B cell (primary cell): ENCODE data around the gene TRIM9. TPM values are rescaled to one million over a fixed set of nuclear protein-coding genes. Genes with fewer than 3 reads are reported as not detected.

Source experiments
- ATAC-seq: fragments of 200-7000 bp; cut with Tn5 transposase; one replicate; pipeline ENCODE4 v1.10.0; 2021; ENCODE audit warnings: low read depth, mild to moderate bottlenecking, moderate number of reproducible peaks, moderate library complexity
- CTCF ChIA-PET: fragments of 350-600 bp; sonication (Branson Sonifier 250); formaldehyde crosslinking; loops from one replicate; lab custom pipeline; 2021; ENCODE audit warnings: antibody characterized with exemption, inconsistent platforms; lab: Charles Lee
- POLR2A ChIA-PET: fragments of 350-600 bp; sonication (Branson Sonifier 250); formaldehyde crosslinking; loops from one replicate; lab custom pipeline; 2021; ENCODE audit warnings: antibody characterized with exemption; lab: Charles Lee
- DNase-seq: peaks from one replicate; pipeline ENCODE4 v3.0.0; 2013
- H2AFZ ChIP-seq: 2 replicates; pipeline ENCODE4 v1.6.1; 2012; ENCODE audit warnings: mild to moderate bottlenecking, low read depth, low read length; ENCODE audit not compliant: insufficient read depth, poor library complexity, severe bottlenecking
- H3K27ac ChIP-seq, 2 donors: 1 replicate in 1 of 2; 2 replicates in 1 of 2; pipeline ENCODE4 v1.5.1; 2012 to 2013; ENCODE audit warnings: low read length in 2 of 2, mild to moderate bottlenecking in 2 of 2, moderate library complexity in 1 of 2
- H3K27me3 ChIP-seq, 4 experiments: fragments of 200-600 bp in 1 of 4; sonication (generic) in 1 of 4; replicated peaks in 1 of 4; 1 replicate in 2 of 4; 2 replicates in 2 of 4; pipeline versions ENCODE4 v1.6.1 to v1.7.0; 2013 to 2016; ENCODE audit warnings: low read length in 3 of 4, mild to moderate bottlenecking in 2 of 4, mixed read lengths in 1 of 4, moderate library complexity in 1 of 4; ENCODE audit not compliant: insufficient read depth in 4 of 4, control insufficient read depth in 3 of 4; ENCODE audit errors: control extremely low read depth in 1 of 4
- H3K36me3 ChIP-seq, 2 experiments: replicated peaks in 1 of 2; 1 replicate in 1 of 2; 2 replicates in 1 of 2; pipeline versions ENCODE4 v1.6.1 to v1.7.1; 2013; ENCODE audit warnings: low read length in 1 of 2; ENCODE audit not compliant: insufficient read depth in 2 of 2, control insufficient read depth in 1 of 2; ENCODE audit errors: control extremely low read depth in 1 of 2, extremely low read depth in 1 of 2
- H3K4me1 ChIP-seq, 2 donors: fragments of 200-600 bp in 1 of 2; sonication (generic) in 1 of 2; 1 replicate in 1 of 2; 2 replicates in 1 of 2; pipeline versions ENCODE4 v1.5.1 to v1.6.1; 2013 to 2017; ENCODE audit warnings: low read length in 2 of 2; ENCODE audit not compliant: control insufficient read depth in 2 of 2, insufficient read depth in 2 of 2
- H3K4me2 ChIP-seq: replicated peaks from 2 replicates; pipeline ENCODE3; 2012; ENCODE audit warnings: mild to moderate bottlenecking, low read depth, low read length; ENCODE audit not compliant: poor library complexity, severe bottlenecking
- H3K4me3 ChIP-seq, 5 experiments: fragments of 200-600 bp in 1 of 5; sonication (generic) in 1 of 5; 1 replicate in 3 of 5; 2 replicates in 2 of 5; pipeline versions ENCODE4 v1.5.1 to v1.7.0; 2011 to 2016; ENCODE audit warnings: low read length in 4 of 5, mild to moderate bottlenecking in 4 of 5, low read depth in 2 of 5, control low read depth in 1 of 5, moderate library complexity in 1 of 5; ENCODE audit not compliant: insufficient read depth in 1 of 5; ENCODE audit errors: control extremely low read depth in 1 of 5, extremely low read depth in 1 of 5
- H3K79me2 ChIP-seq: fragments of 200-600 bp; sonication (generic); one replicate; pipeline ENCODE4 v1.6.0; 2016; ENCODE audit warnings: low read length; ENCODE audit not compliant: control insufficient read depth, insufficient read depth
- H3K9ac ChIP-seq: fragments of 200-600 bp; sonication (generic); 2 replicates; pipeline ENCODE4 v1.6.1; 2017; ENCODE audit warnings: mild to moderate bottlenecking, low read length, moderate library complexity
- H3K9me3 ChIP-seq, 3 donors: one replicate each; pipeline versions ENCODE4 v1.6.1 to v1.7.1; 2013; ENCODE audit warnings: low read length in 2 of 3; ENCODE audit not compliant: control insufficient read depth in 2 of 3, insufficient read depth in 1 of 3; ENCODE audit errors: control extremely low read depth in 1 of 3
- H4K20me1 ChIP-seq: 2 replicates; pipeline ENCODE4 v1.6.0; 2012; ENCODE audit warnings: mild to moderate bottlenecking, low read length; ENCODE audit not compliant: insufficient read depth, control insufficient read depth, poor library complexity, severe bottlenecking
- H3K27ac Mint-ChIP-seq: one replicate; pipeline ENCODE4 v1.8.0; 2021; ENCODE audit warnings: mixed read lengths
- H3K27me3 Mint-ChIP-seq: one replicate; pipeline ENCODE4 v1.8.0; 2021; ENCODE audit warnings: mixed read lengths
- H3K4me1 Mint-ChIP-seq: one replicate; pipeline ENCODE4 v1.8.0; 2021; ENCODE audit warnings: mixed read lengths
- H3K4me3 Mint-ChIP-seq: one replicate; pipeline ENCODE4 v1.8.0; 2021; ENCODE audit warnings: mixed read lengths
- H3K9me3 Mint-ChIP-seq: one replicate; pipeline ENCODE4 v1.8.0; 2022; ENCODE audit warnings: mixed read lengths; ENCODE audit not compliant: insufficient read depth
- EZH2 ChIP-seq: IDR thresholded peaks from 2 replicates; pipeline ENCODE4 v1.6.1; 2012; ENCODE audit warnings: borderline replicate concordance, low read depth, mild to moderate bottlenecking, moderate library complexity, low read length; ENCODE audit not compliant: insufficient read depth, poor library complexity, severe bottlenecking
- WGBS: methylation state at CpG from one replicate; pipeline ENCODE4 v1.1.5; 2013; ENCODE audit warnings: missing lambda C conversion rate; ENCODE audit not compliant: insufficient coverage; 5-methylcytosine and 5-hydroxymethylcytosine counted together
- intact Hi-C: fragments of 100-400 bp; cut with micrococcal nuclease; formaldehyde crosslinking; loops from one replicate; pipeline ENCODE4 v1.10.0; 2022
- polyA plus RNA-seq: library from polyadenylated mRNA; depleted of rRNA; stranded (reverse); fragments of >200 nt; gene quantifications from 2 replicates; pipeline ENCODE4 v1.2.3, GENCODE V29; 2012
- total RNA-seq, 2 donors: library from RNA; stranded (reverse); fragments of 120-200 nt in 1 of 2; gene quantifications; 1 replicate in 1 of 2; 2 replicates in 1 of 2; pipeline versions ENCODE4 v1.2.3 to v1.2.4, GENCODE V29; 2013 to 2022
- TF ChIP-seq, protein P1 (sequence below): fragments of 200-600 bp; IDR thresholded peaks from one replicate; pipeline ENCODE4 v1.8.0; 2022; ENCODE audit warnings: antibody characterized with exemption, mild to moderate bottlenecking

Gene TRIM9
- total and polyA plus RNA-seq, 2 donors (not counting 1 experiment from before 2014, with no cell fraction given): 0.24 to 0.32 TPM

DNA sequence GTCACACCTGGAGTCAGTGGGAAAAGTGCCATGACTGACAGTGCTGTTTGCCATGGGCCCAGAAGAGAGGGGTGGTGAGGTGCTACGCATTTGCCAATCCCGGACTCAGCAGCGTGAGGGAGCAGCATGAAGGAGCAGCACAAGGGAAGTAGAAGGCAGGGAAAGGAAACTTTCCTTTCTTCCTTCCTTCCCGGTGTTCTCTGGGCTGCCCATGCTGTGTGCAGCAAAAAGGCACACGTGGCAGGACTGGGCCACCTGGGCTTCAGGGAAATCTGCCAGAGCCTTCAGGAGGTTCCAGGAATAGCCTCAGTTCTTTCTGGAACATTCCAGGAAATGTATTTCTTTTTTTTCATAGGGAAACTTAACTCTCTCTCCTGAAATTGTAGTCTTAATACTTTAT is 23.0 kb downstream of the TRIM9 start:
- Mint-ChIP-seq H3K4me3 (no peak overlapping the region), H3K27me3 (peaks cover 4% of the 10 kb centered on the region), H3K9me3 (no peaks in the 10 kb centered on the region), H3K27ac (no peak overlapping the region), H3K4me1 (no peaks in the 10 kb centered on the region)
- 85% methylated on average over 2 of the region's 5 CpGs for WGBS
- no peak for TF ChIP-seq EZH2
- TF ChIP-seq, protein P1, sequence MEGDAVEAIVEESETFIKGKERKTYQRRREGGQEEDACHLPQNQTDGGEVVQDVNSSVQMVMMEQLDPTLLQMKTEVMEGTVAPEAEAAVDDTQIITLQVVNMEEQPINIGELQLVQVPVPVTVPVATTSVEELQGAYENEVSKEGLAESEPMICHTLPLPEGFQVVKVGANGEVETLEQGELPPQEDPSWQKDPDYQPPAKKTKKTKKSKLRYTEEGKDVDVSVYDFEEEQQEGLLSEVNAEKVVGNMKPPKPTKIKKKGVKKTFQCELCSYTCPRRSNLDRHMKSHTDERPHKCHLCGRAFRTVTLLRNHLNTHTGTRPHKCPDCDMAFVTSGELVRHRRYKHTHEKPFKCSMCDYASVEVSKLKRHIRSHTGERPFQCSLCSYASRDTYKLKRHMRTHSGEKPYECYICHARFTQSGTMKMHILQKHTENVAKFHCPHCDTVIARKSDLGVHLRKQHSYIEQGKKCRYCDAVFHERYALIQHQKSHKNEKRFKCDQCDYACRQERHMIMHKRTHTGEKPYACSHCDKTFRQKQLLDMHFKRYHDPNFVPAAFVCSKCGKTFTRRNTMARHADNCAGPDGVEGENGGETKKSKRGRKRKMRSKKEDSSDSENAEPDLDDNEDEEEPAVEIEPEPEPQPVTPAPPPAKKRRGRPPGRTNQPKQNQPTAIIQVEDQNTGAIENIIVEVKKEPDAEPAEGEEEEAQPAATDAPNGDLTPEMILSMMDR: no peak
- Histone ChIP-seq H3K4me2 (no peak overlapping the region), H3K9me3 (peaks cover 0 to 4% (median 1%) of the 10 kb centered on the region in 3 donors), H4K20me1 (no peaks in the 10 kb centered on the region), H3K36me3 (no peaks in the 10 kb centered on the region), H3K4me3 (no peak overlapping the region), H3K4me1 (no peaks in the 10 kb centered on the region), H3K79me2 (no peaks in the 10 kb centered on the region), H2AFZ (no peak overlapping the region), H3K9ac (no peak overlapping the region), H3K27ac (no peak overlapping the region), H3K27me3 (peaks cover 0 to 3% (median 0%) of the 10 kb centered on the region in 4 experiments)
- DNase-seq: no peak
- no peak for ATAC-seq
- intact Hi-C loops: no loop called here
- CTCF ChIA-PET: interaction anchor here (1.3 kb wide), 1 partner anchor 9 kb away, joined by 4 read pairs; no protein-coding TSS in a partner anchor
- POLR2A ChIA-PET: no interaction called here

GRCh38 chr14:51070726-51071125 is 24.2 kb downstream of the TRIM9 start:
- Mint-ChIP-seq H3K4me1 (no peaks in the 10 kb centered on the region), H3K4me3 (no peak overlapping the region), H3K9me3 (no peaks in the 10 kb centered on the region), H3K27me3 (peaks cover 4% of the 10 kb centered on the region), H3K27ac (no peak overlapping the region)
- Histone ChIP-seq H3K27ac (no peak overlapping the region), H4K20me1 (no peaks in the 10 kb centered on the region), H3K79me2 (no peaks in the 10 kb centered on the region), H3K27me3 (peaks cover 0 to 3% (median 0%) of the 10 kb centered on the region in 4 experiments), H3K9ac (no peak overlapping the region), H3K4me2 (no peak overlapping the region), H3K4me3 (no peak overlapping the region), H3K36me3 (no peaks in the 10 kb centered on the region), H2AFZ (no peak overlapping the region), H3K9me3 (peaks cover 0 to 4% (median 1%) of the 10 kb centered on the region in 3 donors), H3K4me1 (no peaks in the 10 kb centered on the region)
- ChIA-PET CTCF (no interaction called here), POLR2A (no interaction called here)
- no peak for DNase-seq
- intact Hi-C loops: no loop called here
- TF ChIP-seq, protein P1: no peak
- no peak for TF ChIP-seq EZH2
- ATAC-seq: no peak
- WGBS: 91% methylated on average over 3 of the region's 4 CpGs
